ENCODE results near the gene MEF2C.

- TF ChIP-seq CTCF (IDR thresholded peaks at IDR 0.05): no peak
- TF ChIP-seq POLR2A (IDR thresholded peaks at IDR 0.05): no peak
Observed at GRCh38 chr5:88691230-88691582, 191.8 kb downstream of the MEF2C start.
